ENCODE results near the gene RDX. TPM values are rescaled to one million over a fixed set of nuclear protein-coding genes. Genes with fewer than 3 reads are reported as not detected.

RDX gene
- total RNA-seq, 1 experiment from 2014 or later: 86.6 TPM

DNA sequence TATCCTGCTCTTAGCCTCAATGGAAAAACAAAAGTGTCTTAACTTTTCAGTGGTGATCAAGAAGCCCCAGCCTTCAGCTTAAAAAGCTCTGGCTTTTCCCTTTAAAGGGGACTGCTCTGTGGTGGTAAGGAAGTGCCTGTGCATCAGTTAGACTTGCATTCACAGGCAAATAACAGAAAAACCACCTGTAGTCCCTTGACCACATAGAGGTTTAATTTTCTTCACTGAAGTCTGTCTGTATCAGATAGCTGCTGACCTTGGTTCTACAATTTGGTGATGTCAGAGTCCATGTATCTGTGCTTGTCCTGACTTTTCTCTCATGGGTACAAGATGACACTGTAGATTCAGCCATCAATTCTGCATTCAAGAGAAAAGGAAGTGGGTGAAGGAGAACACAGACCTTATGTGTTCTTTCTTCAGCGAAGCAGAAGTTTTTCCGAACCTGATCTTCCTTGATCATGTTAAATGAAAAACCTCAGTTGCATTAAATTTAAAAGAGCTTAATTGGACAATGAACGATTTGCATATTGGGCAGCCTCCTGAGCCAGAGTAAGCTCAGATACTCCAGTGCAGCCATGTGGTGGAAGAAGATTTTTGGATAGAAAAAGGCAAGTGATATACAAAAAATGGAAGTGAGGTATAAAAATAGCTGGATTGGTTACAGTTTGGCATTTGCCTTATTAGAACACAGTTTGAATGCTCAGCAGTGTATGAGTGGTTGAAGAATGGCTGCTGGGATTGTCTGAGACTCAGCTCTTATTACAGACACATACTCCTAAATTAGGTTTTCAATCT lies 43.2 kb upstream of the RDX start:
- Histone ChIP-seq H3K56ac (ENCODE audit: insufficient read length, low read depth, low read length) (no peak overlapping the region), H4K8ac (replicated peaks; ENCODE audit: insufficient read length, low read depth, low read length) (no peak overlapping the region), H4K20me1 (ENCODE audit: control insufficient read depth, insufficient read depth, insufficient read length) (no peaks in the 10 kb centered on the region), H3K9ac (ENCODE audit: extremely low read depth, insufficient read length, low read length) (no peak overlapping the region), H2BK120ac (ENCODE audit: low read depth, low read length, poor library complexity, severe bottlenecking) (no peak overlapping the region), H3K79me1 (ENCODE audit: insufficient read depth, low read depth, low read length, poor library complexity, severe bottlenecking) (no peaks in the 10 kb centered on the region), H3K14ac (ENCODE audit: insufficient read depth, low read length) (no peak overlapping the region), H3K18ac (ENCODE audit: insufficient read length, low read depth, low read length) (no peak overlapping the region), H3K9me3 (ENCODE audit: control insufficient read depth, low read depth, low read length) (no peaks in the 10 kb centered on the region), H2AK5ac (ENCODE audit: insufficient read length, low read length) (no peak overlapping the region), H3K27ac (ENCODE audit: insufficient read length, low read depth, low read length) (no peak overlapping the region), H3T11ph (ENCODE audit: low read length) (no peak overlapping the region), H2BK15ac (ENCODE audit: low read depth, low read length) (no peak overlapping the region), H3K4me2 (ENCODE audit: insufficient read depth, insufficient read length, low read length) (no peak overlapping the region), H4K5ac (ENCODE audit: insufficient read length, low read depth, low read length) (no peak overlapping the region), H2BK12ac (ENCODE audit: insufficient read length, low read depth, low read length) (no peak overlapping the region), H3K23ac (ENCODE audit: insufficient read length, low read depth, low read length) (no peak overlapping the region), H3K23me2 (ENCODE audit: insufficient read length, low read depth, low read length, poor library complexity, severe bottlenecking) (no peaks in the 10 kb centered on the region), H3K27me3 (ENCODE audit: insufficient read depth, low read length) (no peaks in the 10 kb centered on the region), H3K79me2 (ENCODE audit: insufficient read depth, low read length) (no peaks in the 10 kb centered on the region), H3K4ac (ENCODE audit: low read depth, low read length) (no peak overlapping the region), H2AFZ (ENCODE audit: low read length) (no peak overlapping the region), H4K91ac (ENCODE audit: insufficient read length, low read depth, low read length) (no peak overlapping the region), H3K4me1 (ENCODE audit: insufficient read depth, low read length) (0 out of 2 replicates have a peak, but pooled peaks cover 4% of the 10 kb centered on the region), H2BK5ac (ENCODE audit: insufficient read length, low read length) (no peak overlapping the region), H2BK20ac (ENCODE audit: low read depth, low read length, poor library complexity, severe bottlenecking) (no peak overlapping the region)
- H3K9me3 Mint-ChIP-seq: no peaks in the 10 kb centered on the region; a peak in 1 of 5 replicates
- TF ChIP-seq, protein P1, sequence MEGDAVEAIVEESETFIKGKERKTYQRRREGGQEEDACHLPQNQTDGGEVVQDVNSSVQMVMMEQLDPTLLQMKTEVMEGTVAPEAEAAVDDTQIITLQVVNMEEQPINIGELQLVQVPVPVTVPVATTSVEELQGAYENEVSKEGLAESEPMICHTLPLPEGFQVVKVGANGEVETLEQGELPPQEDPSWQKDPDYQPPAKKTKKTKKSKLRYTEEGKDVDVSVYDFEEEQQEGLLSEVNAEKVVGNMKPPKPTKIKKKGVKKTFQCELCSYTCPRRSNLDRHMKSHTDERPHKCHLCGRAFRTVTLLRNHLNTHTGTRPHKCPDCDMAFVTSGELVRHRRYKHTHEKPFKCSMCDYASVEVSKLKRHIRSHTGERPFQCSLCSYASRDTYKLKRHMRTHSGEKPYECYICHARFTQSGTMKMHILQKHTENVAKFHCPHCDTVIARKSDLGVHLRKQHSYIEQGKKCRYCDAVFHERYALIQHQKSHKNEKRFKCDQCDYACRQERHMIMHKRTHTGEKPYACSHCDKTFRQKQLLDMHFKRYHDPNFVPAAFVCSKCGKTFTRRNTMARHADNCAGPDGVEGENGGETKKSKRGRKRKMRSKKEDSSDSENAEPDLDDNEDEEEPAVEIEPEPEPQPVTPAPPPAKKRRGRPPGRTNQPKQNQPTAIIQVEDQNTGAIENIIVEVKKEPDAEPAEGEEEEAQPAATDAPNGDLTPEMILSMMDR (conservative IDR thresholded peaks at IDR 0.05): no peak
- no peak overlapping the region for H3K4me3 Mint-ChIP-seq
- H3K27ac Mint-ChIP-seq: 0 out of 7 replicates have a peak overlapping the region, but pooled peaks of 1 of the 3 experiments have one; percentile 2
- WGBS (ENCODE audit: extremely low coverage, insufficient read length, low lambda C conversion rate): no CpG with 5 or more reads among the region's 3 CpGs
- H3K27me3 Mint-ChIP-seq (ENCODE audit: low read depth): no peaks in the 10 kb centered on the region
- DNase-seq: no peak
- peaks cover 8 to 18% of the 10 kb centered on the region in 2 experiments for H3K4me1 Mint-ChIP-seq
- H3K36me3 Mint-ChIP-seq (ENCODE audit: insufficient read depth in 1 of 3, low read depth in 3 of 3): no peaks in the 10 kb centered on the region

All from H9 (cell line).